CD4-positive, alpha-beta T cell treated with Interleukin-4 for 4 hours (primary cell): ENCODE results near the gene FANCL.
"Not testable (repeated sequence)": the region's sequence is repeated elsewhere in the genome, so short reads cannot be mapped to it uniquely, and the experiment has no call there.

Experiments
- DNase-seq: peaks from one replicate; pipeline ENCODE4 v3.0.0-alpha.2; 2020

FANCL gene

GRCh38 chr2:58138396-58139030 is 102.6 kb downstream of the FANCL start:
- no peak for DNase-seq

DNA sequence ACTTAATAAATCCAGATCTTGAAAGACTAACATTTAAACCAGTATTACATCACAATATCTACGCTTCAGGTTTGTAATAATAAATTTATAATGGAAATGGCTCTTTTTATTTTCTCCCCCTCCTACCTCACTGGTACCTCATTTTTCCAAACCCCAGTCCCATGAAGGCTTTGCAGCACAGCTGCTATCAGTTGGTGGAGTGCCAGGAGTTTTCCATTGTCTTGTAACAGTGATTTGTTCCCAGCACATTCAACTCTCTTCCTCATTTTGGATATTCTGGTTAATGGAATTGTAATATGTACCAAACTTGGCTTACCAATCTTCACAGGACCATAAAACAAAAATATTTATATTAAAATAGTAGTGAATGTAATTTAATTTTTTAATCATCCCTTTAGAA is 103.3 kb downstream of the FANCL start:
- no peak for DNase-seq

DNA sequence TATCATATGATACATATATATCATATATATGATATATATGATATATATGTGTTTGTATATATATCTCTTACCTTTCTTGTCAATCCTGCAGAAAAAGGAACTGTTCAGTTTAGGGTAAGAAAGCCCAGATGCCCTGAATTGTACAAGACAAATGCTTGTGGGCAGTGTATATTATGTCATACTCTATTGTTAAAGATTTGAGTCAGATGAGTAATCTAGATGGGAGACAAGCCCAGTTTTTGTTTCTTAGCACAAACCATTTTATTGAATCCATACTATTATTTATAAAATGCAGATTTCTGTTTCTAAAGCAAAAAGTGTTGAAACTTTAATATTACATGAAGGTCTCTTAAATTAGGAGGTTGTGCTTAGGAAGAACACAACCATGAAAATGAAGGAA is 103.9 kb downstream of the FANCL start:
- DNase-seq: no peak

DNA sequence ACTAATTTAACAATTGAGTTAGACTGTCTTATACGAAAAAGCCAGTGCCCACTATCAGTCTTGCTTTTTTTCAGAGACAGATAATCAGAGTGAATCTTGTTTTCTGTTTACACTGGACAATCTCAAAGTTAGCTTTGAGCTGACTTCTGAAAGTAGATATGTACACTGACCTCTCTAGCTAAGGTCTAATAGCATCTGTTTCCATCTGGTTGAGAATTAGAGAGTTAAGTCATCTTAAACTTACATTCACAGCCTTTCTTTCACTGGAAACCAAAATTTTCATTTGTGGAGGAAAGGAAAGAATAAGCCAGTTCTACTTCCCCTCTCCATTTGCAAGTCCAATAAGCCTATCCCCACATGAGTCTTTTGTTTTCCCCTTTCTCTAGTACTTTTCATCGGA is 105.3 kb downstream of the FANCL start:
- no peak for DNase-seq

GRCh38 chr2:58133395-58133794 is 107.7 kb downstream of the FANCL start:
- DNase-seq: no peak

- DNase-seq: no peak
Measured at GRCh38 chr2:58131191-58132011, 109.7 kb downstream of the FANCL start.

DNA sequence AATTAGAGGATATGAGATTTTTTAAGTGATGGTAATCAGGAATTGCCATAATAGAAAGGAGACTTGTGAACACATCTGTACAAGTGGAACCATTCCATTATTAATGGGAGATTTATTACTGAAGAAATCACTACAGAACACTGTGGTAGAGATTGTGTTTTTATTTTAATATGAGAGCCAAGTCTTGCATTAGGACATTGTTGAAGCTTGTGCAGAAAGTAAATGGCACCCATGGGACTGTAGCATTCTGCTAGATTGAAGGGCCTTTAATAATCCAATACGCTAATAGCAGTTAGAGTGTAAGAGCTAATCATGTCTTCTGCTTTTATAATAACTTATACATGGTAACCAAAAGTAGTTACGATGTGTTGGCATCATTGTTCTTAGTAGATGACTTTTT is 110.9 kb downstream of the FANCL start:
- DNase-seq: no peak

DNA sequence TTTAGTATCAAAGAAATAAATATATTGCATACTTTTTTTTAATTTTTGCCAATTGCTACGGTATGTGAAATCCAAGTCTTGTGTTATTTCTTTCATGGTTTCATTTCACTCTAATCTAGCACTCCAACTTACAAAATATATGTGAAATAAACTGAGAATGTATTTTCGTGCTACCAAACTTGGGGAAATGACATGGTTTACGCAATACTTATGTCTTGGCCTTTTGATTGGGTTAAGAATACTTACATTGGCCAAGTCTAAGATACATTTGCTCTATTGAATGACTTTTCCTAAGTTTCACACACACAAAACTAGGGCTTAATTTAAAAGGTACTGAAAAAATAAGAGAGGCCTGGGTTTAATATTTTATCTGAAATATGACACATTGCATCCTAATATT is 114.0 kb downstream of the FANCL start:
- no peak for DNase-seq

- no peak for DNase-seq
Measured at GRCh38 chr2:58122540-58122939, 118.6 kb downstream of the FANCL start.

- no peak for DNase-seq
Measured at GRCh38 chr2:58122040-58122439, 119.1 kb downstream of the FANCL start.

DNA sequence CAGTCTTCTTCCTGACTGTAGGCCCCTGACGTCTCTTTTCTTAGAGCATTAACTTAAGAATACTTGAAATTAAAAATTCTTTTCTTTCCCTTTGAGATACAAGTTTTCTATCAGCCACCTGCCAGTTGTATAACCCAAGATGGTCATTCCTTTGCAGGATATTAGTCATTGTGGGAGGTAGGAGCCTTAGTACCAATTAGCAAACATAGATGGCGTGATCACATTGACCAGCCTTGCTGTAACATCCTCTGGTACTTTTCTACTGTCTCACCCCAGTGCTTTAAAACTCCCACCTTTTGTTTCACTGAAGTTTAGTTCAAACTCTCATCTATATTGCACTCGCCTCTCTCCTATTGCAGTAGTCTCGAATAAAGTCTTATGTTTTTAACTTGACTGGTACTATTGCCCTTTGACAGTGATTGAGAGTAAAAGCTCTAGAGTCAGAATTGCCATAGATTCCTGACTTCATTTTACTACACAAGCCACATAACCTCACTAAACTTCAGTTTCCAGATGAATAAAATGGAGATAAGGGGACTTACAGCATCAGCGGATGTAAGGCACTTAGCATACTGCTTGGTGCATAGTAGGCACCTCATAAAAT is 120.4 kb downstream of the FANCL start:
- DNase-seq: no peak

GRCh38 chr2:58113563-58113962 is 127.6 kb downstream of the FANCL start:
- not testable (repeated sequence) for DNase-seq

DNA sequence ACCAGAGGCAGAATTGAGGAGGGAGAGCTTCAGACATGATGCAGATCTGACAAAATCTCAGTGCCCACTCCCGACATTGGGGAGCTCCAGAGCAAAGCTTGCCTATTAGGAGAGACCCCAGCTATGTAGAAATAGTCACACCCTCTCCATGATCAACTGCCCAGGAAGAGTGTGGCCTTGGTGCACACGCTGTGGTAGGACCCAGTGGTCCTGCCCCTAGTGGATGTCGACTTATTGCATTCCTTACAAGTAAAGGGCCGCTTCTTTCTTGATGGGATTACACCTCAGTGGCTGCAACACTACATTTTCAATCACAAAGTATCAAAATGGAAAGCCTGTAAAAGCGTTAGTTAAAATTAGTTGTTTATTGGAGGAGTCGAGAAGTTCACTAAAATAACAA is 130.4 kb downstream of the FANCL start:
- no peak for DNase-seq

- no peak for DNase-seq
Measured at GRCh38 chr2:58109481-58109880, 131.6 kb downstream of the FANCL start.
